ENCODE results near the gene DNASE1L2. TPM values are rescaled to one million over a fixed set of nuclear protein-coding genes. Genes with fewer than 3 reads are reported as not detected.

The DNASE1L2 gene
- total RNA-seq, 1 experiment from 2014 or later, result 1.9 TPM

- H3K9me3 ChIP-seq (ENCODE audit: control insufficient read depth in 1 of 2, insufficient read depth in 1 of 2, low read depth in 1 of 2, low read length in 2 of 2), result no peaks in the 10 kb centered on the region
- BruUV-seq (replicated peaks), result no TSS peak
- no peak overlapping the region for H3K9ac ChIP-seq (ENCODE audit: low read length)
- ChIA-PET POLR2A (no interaction called here), CTCF (no interaction called here), RAD21 (ENCODE audit: low non-redundant PET in 1 of 2, low total read pairs in 2 of 2, uncharacterized antibody in 2 of 2, unreplicated experiment in 2 of 2) (no interaction called here)
- no peaks in the 10 kb centered on the region for H3K9me2 ChIP-seq (ENCODE audit: insufficient read depth)
- H3K4me3 ChIP-seq (replicated peaks in 1 of 2; ENCODE audit: low read depth in 1 of 2, low read length in 2 of 2), result no peak overlapping the region
- intact Hi-C loops (cut with micrococcal nuclease), result no loop called here
- no peak overlapping the region; the same call in 1 of the 2 replicates for H3K27ac ChIP-seq (ENCODE audit: low read depth, low read length)
- peaks cover 9 to 19% of the 10 kb centered on the region in 2 experiments; a peak in 3 of 4 replicates for H3K36me3 ChIP-seq (ENCODE audit: control insufficient read depth in 1 of 2, insufficient read depth in 2 of 2, low read length in 2 of 2)
- no peaks in the 10 kb centered on the region for H3K27me3 ChIP-seq (ENCODE audit: insufficient read depth, low read length)
- no peak for TF ChIP-seq EGR1 (IDR thresholded peaks at IDR 0.05; ENCODE audit: low read depth)
- no peak for TF ChIP-seq ZBTB33 (IDR thresholded peaks at IDR 0.05; ENCODE audit: extremely low read depth, insufficient replicate concordance, low read length)
- no peak for TF ChIP-seq FOSL1 (IDR thresholded peaks at IDR 0.05; ENCODE audit: low read depth)
- TF ChIP-seq MAX (IDR thresholded peaks at IDR 0.05), result no peak
- TF ChIP-seq ZNF274 (IDR thresholded peaks at IDR 0.05; ENCODE audit: low read depth, low read length), result no peak
- TF ChIP-seq POLR2AphosphoS5 (IDR thresholded peaks at IDR 0.05; ENCODE audit: low read depth, low read length), result no peak
- TF ChIP-seq SRF (IDR thresholded peaks at IDR 0.05; ENCODE audit: low read depth), result no peak
- TF ChIP-seq TCF7L2 (IDR thresholded peaks at IDR 0.05; ENCODE audit: borderline replicate concordance, extremely low read depth, insufficient read depth, insufficient read length), result no peak
- no peak for TF ChIP-seq YY1 (IDR thresholded peaks at IDR 0.05; ENCODE audit: extremely low read depth, insufficient replicate concordance, low read depth, low read length)
- TF ChIP-seq JUND (IDR thresholded peaks at IDR 0.05), result no peak
- no peak for TF ChIP-seq EZH2 (IDR thresholded peaks at IDR 0.05)
- TF ChIP-seq POLR2A (IDR thresholded peaks at IDR 0.05; ENCODE audit: borderline replicate concordance, extremely low read depth, insufficient read depth, insufficient read length), result no peak
- no peak for TF ChIP-seq CEBPB (IDR thresholded peaks at IDR 0.05; ENCODE audit: low read depth)
- no peak for TF ChIP-seq ZFX (IDR thresholded peaks at IDR 0.05)
- no peak for TF ChIP-seq EZH2phosphoT487 (IDR thresholded peaks at IDR 0.05; ENCODE audit: borderline replicate concordance)
- ATAC-seq (no peak), DNase-seq (ENCODE audit: low read depth, low spot score) (no peak)
- no peak overlapping the region for H3K4me2 ChIP-seq (ENCODE audit: low read length)
- peaks cover 18% of the 10 kb centered on the region; the same call in 1 of the 2 replicates for H3K79me2 ChIP-seq (ENCODE audit: insufficient read depth, low read length)
- no peak overlapping the region for H2AFZ ChIP-seq (ENCODE audit: low read depth, low read length, poor library complexity, severe bottlenecking)
- no peaks in the 10 kb centered on the region for H4K20me1 ChIP-seq (ENCODE audit: insufficient read depth)
- peaks cover 0 to 8% of the 10 kb centered on the region in 2 experiments; a peak in 2 of 4 replicates for H3K4me1 ChIP-seq (ENCODE audit: control insufficient read depth in 1 of 2, insufficient read depth in 2 of 2, low read length in 2 of 2)
These were observed 3.0 kb upstream of the DNASE1L2 start for GRCh38 chr16:2233046-2233775.

All from HCT116 (cell line).